GM18907 (cell line): ENCODE measurements around the gene UBXN6.

Source experiments
- ATAC-seq: cut with Tn5 transposase; IDR thresholded peaks from one replicate; pipeline ENCODE4 v1.9.1; 2021; ENCODE audit warnings: mild to moderate bottlenecking, moderate library complexity; ENCODE audit not compliant: unreplicated experiment

UBXN6 gene

GRCh38 chr19:4443188-4443587 is 14.4 kb downstream of the UBXN6 start:
- ATAC-seq, result no peak

DNA sequence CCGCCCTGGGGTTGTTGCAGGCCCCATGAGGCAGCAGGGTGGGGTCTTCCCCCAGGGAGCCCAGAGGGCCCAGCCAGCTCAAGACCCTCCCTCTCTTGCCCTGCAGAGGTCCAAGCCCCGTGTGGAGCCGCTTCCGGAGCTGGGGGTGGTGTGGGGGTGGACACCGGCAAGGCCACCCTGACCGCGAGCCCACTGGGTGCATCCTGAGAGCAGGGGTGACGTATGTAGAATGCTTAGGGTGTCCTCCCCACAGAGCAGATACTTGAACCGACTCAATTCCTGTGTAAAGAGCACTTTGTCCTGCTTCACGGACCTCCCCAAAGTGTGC is 14.8 kb downstream of the UBXN6 start:
- ATAC-seq, result no peak

GRCh38 chr19:4441994-4442818 is 15.4 kb downstream of the UBXN6 start:
- ATAC-seq, result no peak

DNA sequence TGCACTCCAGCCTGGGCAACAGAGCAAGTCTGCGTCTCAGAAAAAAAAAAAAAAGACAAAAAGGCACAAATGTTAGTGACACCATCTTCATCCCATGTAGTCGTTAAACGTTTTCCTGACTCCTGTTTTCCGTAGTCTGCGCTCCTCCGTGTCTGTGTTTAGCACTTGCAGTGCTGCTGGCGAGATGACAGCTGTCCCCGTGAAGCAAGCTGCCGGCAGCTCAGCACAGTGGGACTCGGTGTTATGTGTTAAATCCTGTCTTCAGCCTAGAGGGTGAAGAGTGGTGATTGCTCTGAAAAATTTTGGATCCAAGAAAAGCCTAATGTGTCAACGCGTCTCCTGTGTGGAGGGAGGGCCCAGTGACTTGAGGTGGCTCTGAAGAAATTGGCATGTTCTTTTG is 18.4 kb downstream of the UBXN6 start:
- ATAC-seq, result no peak

DNA sequence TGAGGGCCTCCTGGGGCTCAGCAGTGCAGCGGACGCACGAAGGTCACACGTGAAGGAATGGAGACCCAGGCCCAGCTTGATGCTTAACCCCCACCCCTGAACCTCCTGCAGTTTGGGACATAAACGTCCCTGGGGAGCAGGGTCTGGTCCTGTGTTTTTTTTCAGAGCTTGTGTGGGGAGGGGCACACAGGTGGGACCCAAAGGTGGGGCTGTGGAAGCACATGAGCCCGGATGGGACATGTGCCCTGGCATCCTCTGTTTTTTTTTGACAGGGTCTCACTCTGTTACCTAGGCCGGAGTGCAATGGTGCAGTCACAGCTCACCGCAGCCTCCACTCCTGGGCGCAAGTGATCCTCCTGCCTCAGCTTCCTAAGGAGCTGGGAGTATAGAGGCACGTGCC is 20.5 kb downstream of the UBXN6 start:
- ATAC-seq, result no peak

GRCh38 chr19:4436231-4436630 is 21.4 kb downstream of the UBXN6 start:
- ATAC-seq, result no peak

GRCh38 chr19:4434391-4434790 is 23.2 kb downstream of the UBXN6 start:
- no peak for ATAC-seq

- ATAC-seq, result no peak
Measured at GRCh38 chr19:4432918-4433506, 24.6 kb downstream of the UBXN6 start.

- no peak for ATAC-seq
Measured at GRCh38 chr19:4431808-4432674, 25.6 kb downstream of the UBXN6 start.

DNA sequence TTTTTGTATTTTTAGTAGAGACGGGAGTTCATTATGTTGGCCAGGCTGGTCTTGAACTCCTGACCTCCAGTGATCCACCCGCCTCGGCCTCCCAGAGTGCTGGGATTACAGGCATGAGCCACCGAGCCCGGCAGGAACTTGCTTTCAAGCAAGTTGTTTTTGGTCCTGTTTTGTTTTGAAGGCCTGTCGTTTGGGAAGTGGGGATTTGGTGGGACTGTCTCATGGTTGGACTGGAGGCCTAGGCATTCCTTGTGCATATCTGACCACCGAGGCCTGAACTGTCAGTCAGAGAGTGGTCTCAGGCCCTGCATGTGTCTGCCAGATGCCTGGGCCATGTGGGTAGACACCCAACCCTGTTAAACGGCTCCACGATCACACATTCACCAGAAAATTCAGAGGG is 26.3 kb downstream of the UBXN6 start:
- ATAC-seq, result no peak

DNA sequence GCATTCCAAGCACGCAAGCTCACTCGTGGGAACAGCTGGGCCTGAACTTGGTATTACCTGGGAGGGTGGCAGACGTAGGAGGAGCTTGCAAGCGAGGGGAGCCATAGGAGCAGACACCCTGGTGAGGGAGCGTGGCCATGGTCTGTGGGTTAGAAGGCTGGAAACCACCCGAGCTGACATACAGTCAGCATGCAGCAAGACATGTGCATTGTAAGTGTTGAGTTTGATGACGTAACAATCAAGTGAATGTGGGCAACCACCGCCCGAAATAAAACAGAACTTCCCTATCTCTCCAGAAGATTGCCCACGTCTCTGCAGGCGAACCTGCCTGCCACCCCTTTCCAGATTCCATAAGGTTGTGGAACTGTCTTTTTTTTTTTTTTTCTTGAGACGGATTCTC is 26.8 kb downstream of the UBXN6 start:
- no peak for ATAC-seq

GRCh38 chr19:4429771-4430171 is 27.8 kb downstream of the UBXN6 start:
- no peak for ATAC-seq

DNA sequence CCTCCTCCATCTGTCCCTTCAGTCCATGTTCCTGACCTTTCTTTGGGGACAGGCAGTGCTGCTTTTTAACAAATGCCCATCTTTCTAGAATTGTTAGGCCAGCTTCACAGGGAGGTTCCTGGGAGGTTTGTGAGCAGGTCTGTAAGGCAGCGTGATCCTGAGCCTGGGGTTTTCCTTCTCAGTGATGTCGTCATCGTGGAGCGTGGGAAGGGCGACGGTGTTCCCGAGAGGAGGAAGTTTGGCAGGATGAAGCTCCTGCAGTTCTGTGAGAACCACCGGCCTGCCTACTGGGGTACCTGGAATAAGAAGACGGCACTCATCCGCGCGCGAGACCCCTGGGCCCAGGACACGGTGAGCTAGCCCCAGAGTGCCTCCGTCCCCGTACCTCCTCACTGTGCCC is 28.3 kb downstream of the UBXN6 start:
- ATAC-seq, result no peak

- ATAC-seq, result no peak
Measured at GRCh38 chr19:4428326-4428975, 29.1 kb downstream of the UBXN6 start.

DNA sequence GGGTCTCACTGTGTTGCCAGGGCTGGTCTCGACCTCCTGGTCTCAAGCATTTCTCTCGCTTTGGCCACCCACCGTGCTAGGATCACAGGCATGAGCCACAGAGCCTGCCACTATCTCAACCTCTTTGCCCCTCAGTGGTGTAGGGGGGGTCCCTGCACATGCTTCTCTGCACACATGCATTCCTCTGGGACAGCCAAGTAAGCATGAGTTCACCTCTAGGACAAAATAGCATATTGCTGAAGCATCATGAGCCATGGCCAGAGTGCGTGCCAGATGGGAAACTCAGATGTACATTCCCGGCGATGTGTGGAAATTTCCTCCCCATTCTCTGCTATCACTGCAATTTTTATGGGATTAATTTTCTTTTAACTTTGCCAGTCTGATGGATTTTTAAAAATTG is 32.1 kb downstream of the UBXN6 start:
- ATAC-seq, result no peak

- ATAC-seq, result no peak
Measured at GRCh38 chr19:4423416-4424126, 34.0 kb downstream of the UBXN6 start.

DNA sequence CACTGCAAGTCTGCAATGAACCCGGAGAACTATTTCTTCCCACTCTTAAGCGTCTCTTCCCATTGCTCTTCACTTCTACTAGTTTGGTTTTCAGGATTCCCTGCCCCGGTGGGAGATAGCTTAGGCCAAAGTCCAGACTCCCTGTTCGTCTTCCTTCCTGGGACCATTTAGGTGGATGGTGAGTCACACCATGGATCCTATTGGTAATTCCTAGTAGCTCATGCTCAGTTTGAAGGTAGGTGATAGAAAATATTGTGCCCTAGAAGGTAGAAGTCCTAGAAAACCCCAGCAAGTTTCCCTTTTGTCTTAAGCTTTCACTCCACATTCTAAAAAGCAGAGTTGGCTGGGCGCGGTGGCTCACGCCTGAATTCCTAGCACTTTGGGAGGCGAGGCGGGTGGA is 41.3 kb downstream of the UBXN6 start:
- no peak for ATAC-seq

GRCh38 chr19:4415352-4415751 is 42.2 kb downstream of the UBXN6 start:
- no peak for ATAC-seq

DNA sequence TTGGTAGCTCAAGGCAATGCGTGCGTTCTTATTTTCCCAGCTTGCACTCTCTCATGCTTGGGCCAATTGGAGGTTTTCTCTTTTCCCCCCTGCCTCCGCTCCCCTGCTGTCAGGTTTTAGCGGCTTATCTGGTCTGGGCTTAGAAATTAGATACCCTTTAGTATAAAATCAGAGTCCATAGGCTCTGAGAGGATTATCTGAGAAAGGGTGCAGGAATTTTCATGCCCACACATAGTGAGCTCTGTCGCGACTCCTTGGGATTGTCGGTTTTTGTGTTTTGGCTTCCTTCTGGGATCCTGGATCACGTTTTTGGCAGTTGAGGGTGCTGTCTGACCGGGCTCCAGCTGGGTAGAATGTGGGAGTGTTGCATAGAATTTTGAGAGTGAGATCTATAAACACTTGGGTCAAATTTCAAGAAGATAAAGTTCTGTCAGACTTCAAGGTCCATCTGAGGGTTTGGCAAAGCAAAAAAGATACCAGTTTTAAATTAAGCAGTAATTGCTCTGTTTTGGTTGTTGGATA is 42.7 kb downstream of the UBXN6 start:
- no peak for ATAC-seq

DNA sequence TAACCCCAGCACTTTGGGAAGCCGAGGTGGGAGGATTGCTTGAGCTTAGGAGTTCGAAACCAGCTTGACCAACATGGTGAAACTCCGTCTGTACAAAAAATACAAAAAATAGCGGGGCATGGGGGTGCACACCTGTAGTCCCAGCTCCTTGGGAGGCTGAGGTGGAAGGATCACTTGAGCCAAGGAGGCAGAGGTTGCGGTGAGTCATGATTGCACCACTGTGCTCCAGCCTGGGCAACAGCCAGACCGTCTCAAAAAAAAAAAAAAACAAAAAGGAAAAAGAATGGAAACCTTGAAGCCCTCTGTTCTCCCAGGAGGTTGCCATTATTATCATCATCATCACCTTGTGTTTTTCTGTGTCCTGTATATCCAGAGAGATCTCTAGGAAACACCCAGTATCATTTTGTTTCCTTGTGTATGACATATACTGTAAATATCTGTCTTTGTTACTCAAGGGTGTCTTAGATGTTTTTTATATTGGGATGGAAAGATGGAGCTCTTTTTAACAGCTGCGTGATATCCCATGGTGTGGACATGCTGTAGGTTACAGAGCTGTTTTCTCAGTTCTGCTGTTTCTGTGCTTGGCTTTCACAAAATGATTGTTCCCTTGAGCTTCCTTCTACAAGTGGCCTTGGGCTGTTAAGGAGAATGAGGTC is 43.3 kb downstream of the UBXN6 start:
- ATAC-seq, result no peak
